Activated T-helper 1 cell treated with anti-CD3 and anti-CD28 coated beads, Interleukin-12 subunit alpha, Interleukin-12 subunit beta, Interleukin-2, Interleukin-4 antibody, amounts not matched to agents 30 ng/mL and 10 ng/mL and 1 ng/mL, durations not matched to agents 14 hours and 24 hours and 36 hours (primary cell): ENCODE data around the gene WHRN. TPM values are rescaled to one million over a fixed set of nuclear protein-coding genes. Genes with fewer than 3 reads are reported as not detected.

Experiments
- DNase-seq: peaks from one replicate; pipeline ENCODE4 v3.0.0; 2021; ENCODE audit warnings: low spot score
- H3K27ac Mint-ChIP-seq: one replicate; pipeline ENCODE4 v1.8.0; 2021; ENCODE audit warnings: mild to moderate bottlenecking, mixed read lengths
- H3K27me3 Mint-ChIP-seq: one replicate; pipeline ENCODE4 v1.8.0; 2022; ENCODE audit warnings: mild to moderate bottlenecking, moderate library complexity, mixed read lengths; ENCODE audit not compliant: insufficient read depth
- H3K36me3 Mint-ChIP-seq: one replicate; pipeline ENCODE4 v1.8.0; 2021; ENCODE audit warnings: low read depth, mixed read lengths
- H3K4me1 Mint-ChIP-seq: one replicate; pipeline ENCODE4 v1.8.0; 2021; ENCODE audit warnings: low read depth, mixed read lengths
- H3K4me3 Mint-ChIP-seq: one replicate; pipeline ENCODE4 v1.8.0; 2021; ENCODE audit warnings: mild to moderate bottlenecking, moderate library complexity, mixed read lengths
- H3K9me3 Mint-ChIP-seq: one replicate; pipeline ENCODE4 v1.8.0; 2021; ENCODE audit warnings: mixed read lengths
- intact Hi-C: fragments of 100-400 bp; cut with micrococcal nuclease; formaldehyde crosslinking; loops from one replicate; pipeline ENCODE4 v1.15.1; 2024
- total RNA-seq: library from RNA; stranded (reverse); gene quantifications from 2 replicates; pipeline ENCODE4 v1.2.3, GENCODE V29; 2022

Gene WHRN
- total RNA-seq, 1 donor from 2014 or later: 2.4 TPM

- intact Hi-C loops: loop anchor here (2.0 to 5.0 kb wide), 3 partner anchors 58 to 561 kb away; partner anchors contain the start of gene COL27A1
Measured at GRCh38 chr9:114396558-114397218, 108.6 kb downstream of the WHRN start.

GRCh38 chr9:114395768-114396167 is 109.5 kb downstream of the WHRN start:
- Mint-ChIP-seq H3K9me3 (no peaks in the 10 kb centered on the region), H3K4me3 (peak overlapping the region; percentile 61), H3K4me1 (peaks cover 61% of the 10 kb centered on the region), H3K27me3 (peaks cover 2% of the 10 kb centered on the region), H3K36me3 (peaks cover 30% of the 10 kb centered on the region), H3K27ac (no peak overlapping the region)
- no peak for DNase-seq
- intact Hi-C loops: loop anchor here (2.0 to 5.0 kb wide), 3 partner anchors 57 to 562 kb away; partner anchors contain the start of gene COL27A1

More at GRCh38 chr9:114396558-114397218, 108.6 kb downstream of the WHRN start:
- Mint-ChIP-seq H3K9me3 (no peaks in the 10 kb centered on the region), H3K4me3 (peak overlapping the region; percentile 97), H3K4me1 (peaks cover 54% of the 10 kb centered on the region), H3K27me3 (peaks cover 3% of the 10 kb centered on the region), H3K27ac (no peak overlapping the region), H3K36me3 (peaks cover 25% of the 10 kb centered on the region)
- DNase-seq: no peak

- DNase-seq: no peak
- intact Hi-C loops: loop anchor here (5.0 kb wide), 2 partner anchors 238 to 562 kb away; partner anchors contain the start of gene COL27A1
- Mint-ChIP-seq H3K36me3 (peaks cover 33% of the 10 kb centered on the region), H3K9me3 (no peaks in the 10 kb centered on the region), H3K27ac (peak overlapping the region; percentile 65), H3K27me3 (no peaks in the 10 kb centered on the region), H3K4me3 (peak overlapping the region; percentile 61), H3K4me1 (peaks cover 66% of the 10 kb centered on the region)
Measured at GRCh38 chr9:114395334-114395617, 110.0 kb downstream of the WHRN start.

GRCh38 chr9:114394523-114395333 is 110.5 kb downstream of the WHRN start:
- H3K4me3 Mint-ChIP-seq: peak overlapping the region; percentile 61
- peak overlapping the region; percentile 65 for H3K27ac Mint-ChIP-seq
- no peak for DNase-seq
- H3K9me3 Mint-ChIP-seq: no peaks in the 10 kb centered on the region
- H3K4me1 Mint-ChIP-seq: peaks cover 72% of the 10 kb centered on the region
- peaks cover 38% of the 10 kb centered on the region for H3K36me3 Mint-ChIP-seq
- H3K27me3 Mint-ChIP-seq: no peaks in the 10 kb centered on the region
- intact Hi-C loops: loop anchor here (5.0 kb wide), 2 partner anchors 237 to 563 kb away; partner anchors contain the start of gene COL27A1

- intact Hi-C loops: no loop called here
- Mint-ChIP-seq H3K9me3 (no peaks in the 10 kb centered on the region), H3K27ac (peak overlapping the region; percentile 50), H3K27me3 (no peaks in the 10 kb centered on the region), H3K4me3 (no peak overlapping the region), H3K36me3 (peaks cover 46% of the 10 kb centered on the region), H3K4me1 (peaks cover 84% of the 10 kb centered on the region)
- no peak for DNase-seq
Measured at GRCh38 chr9:114392749-114393112, 112.5 kb downstream of the WHRN start.

GRCh38 chr9:114390952-114391351 is 114.3 kb downstream of the WHRN start:
- peak overlapping the region; percentile 90 for H3K4me3 Mint-ChIP-seq
- intact Hi-C loops: no loop called here
- no peak for DNase-seq
- peak overlapping the region; percentile 93 for H3K27ac Mint-ChIP-seq
- peaks cover 70% of the 10 kb centered on the region for H3K4me1 Mint-ChIP-seq
- H3K36me3 Mint-ChIP-seq: peaks cover 52% of the 10 kb centered on the region
- no peaks in the 10 kb centered on the region for H3K9me3 Mint-ChIP-seq
- H3K27me3 Mint-ChIP-seq: no peaks in the 10 kb centered on the region

GRCh38 chr9:114389612-114390368 is 115.5 kb downstream of the WHRN start:
- H3K27ac Mint-ChIP-seq: peak overlapping the region; percentile 93
- H3K36me3 Mint-ChIP-seq: peaks cover 50% of the 10 kb centered on the region
- H3K9me3 Mint-ChIP-seq: no peaks in the 10 kb centered on the region
- no peaks in the 10 kb centered on the region for H3K27me3 Mint-ChIP-seq
- H3K4me3 Mint-ChIP-seq: peak overlapping the region; percentile 90
- DNase-seq: no peak
- intact Hi-C loops: loop anchor here (5.0 to 10.0 kb wide), 7 partner anchors 98 to 1115 kb away; partner anchors contain the start of genes C9orf43, CDC26, KIF12 and POLE3
- H3K4me1 Mint-ChIP-seq: peaks cover 70% of the 10 kb centered on the region

- intact Hi-C loops: loop anchor here (1.0 to 10.0 kb wide), 9 partner anchors 9 to 1114 kb away; partner anchors contain the start of genes C9orf43, CDC26, KIF12 and POLE3
- Mint-ChIP-seq H3K9me3 (no peaks in the 10 kb centered on the region), H3K4me1 (peaks cover 71% of the 10 kb centered on the region), H3K4me3 (peak overlapping the region; percentile 90), H3K27ac (peak overlapping the region; percentile 93), H3K36me3 (peaks cover 52% of the 10 kb centered on the region), H3K27me3 (no peaks in the 10 kb centered on the region)
- no peak for DNase-seq
Measured at GRCh38 chr9:114388764-114389375, 116.4 kb downstream of the WHRN start.

- DNase-seq: no peak
- H3K4me1 Mint-ChIP-seq: peaks cover 72% of the 10 kb centered on the region
- H3K27me3 Mint-ChIP-seq: no peaks in the 10 kb centered on the region
- intact Hi-C loops: loop anchor here (1.0 to 10.0 kb wide), 9 partner anchors 10 to 1114 kb away; partner anchors contain the start of genes C9orf43, CDC26, KIF12 and POLE3
- H3K36me3 Mint-ChIP-seq: peaks cover 52% of the 10 kb centered on the region
- H3K4me3 Mint-ChIP-seq: peak overlapping the region; percentile 90
- H3K9me3 Mint-ChIP-seq: no peaks in the 10 kb centered on the region
- peak overlapping the region; percentile 93 for H3K27ac Mint-ChIP-seq
Measured at GRCh38 chr9:114388357-114388682, 117.0 kb downstream of the WHRN start.

GRCh38 chr9:114387680-114388356 is 117.5 kb downstream of the WHRN start, which contains the start of gene AKNA:
TSS of gene AKNA (minus strand) at chr9:114387982. CDS start at chr9:114381333, 6,649 bp downstream.
- Mint-ChIP-seq H3K36me3 (peaks cover 54% of the 10 kb centered on the region), H3K9me3 (no peaks in the 10 kb centered on the region), H3K27me3 (no peaks in the 10 kb centered on the region), H3K4me1 (peaks cover 73% of the 10 kb centered on the region), H3K27ac (peak within 1 kb of the TSS; percentile 93), H3K4me3 (peak within 1 kb of the TSS; percentile 90)
- intact Hi-C loops: loop anchor here (1.0 to 10.0 kb wide), 9 partner anchors 10 to 1113 kb away; partner anchors contain the start of genes C9orf43, CDC26, KIF12 and POLE3
- peak; percentile 83 for DNase-seq

- Mint-ChIP-seq H3K27me3 (no peaks in the 10 kb centered on the region), H3K4me1 (peaks cover 74% of the 10 kb centered on the region)
Measured at GRCh38 chr9:114386886-114387679, 118.2 kb downstream of the WHRN start.

More at GRCh38 chr9:114386886-114387679, 118.2 kb downstream of the WHRN start:
- Mint-ChIP-seq H3K36me3 (peaks cover 57% of the 10 kb centered on the region), H3K9me3 (no peaks in the 10 kb centered on the region), H3K4me3 (peak overlapping the region; percentile 90), H3K27ac (peak overlapping the region; percentile 93)
- intact Hi-C loops: loop anchor here (5.0 to 10.0 kb wide), 7 partner anchors 100 to 1112 kb away; partner anchors contain the start of genes C9orf43, CDC26, KIF12 and POLE3
- DNase-seq: no peak
